Measurements from ENCODE around the gene IFNA21.
"Not testable (repeated sequence)": the region's sequence is repeated elsewhere in the genome, so short reads cannot be mapped to it uniquely, and the experiment has no call there.

The IFNA21 gene

DNA sequence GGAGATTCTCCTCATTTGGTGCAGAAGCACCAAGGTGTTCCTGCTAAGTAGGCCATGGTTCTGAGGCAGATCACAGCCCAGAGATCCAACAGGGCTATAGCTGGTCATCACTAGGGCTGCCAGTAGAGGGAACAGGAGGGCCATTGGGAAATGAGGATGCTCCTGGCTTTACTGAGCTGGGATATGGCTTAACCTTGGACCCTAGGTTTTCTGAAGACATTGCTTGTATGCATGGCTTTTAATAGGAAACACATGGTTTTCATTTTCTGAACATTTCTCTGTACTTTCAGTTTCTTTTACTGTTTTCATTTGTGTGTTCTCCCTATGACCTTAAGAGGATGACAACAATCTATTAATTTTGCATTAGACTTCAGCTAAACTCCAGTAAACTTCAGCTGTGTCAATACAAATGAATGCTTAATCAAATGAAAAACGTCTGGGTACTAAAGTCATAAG is 25.0 kb downstream of the IFNA21 start, which contains the start of gene IFNW1:
TSS of gene IFNW1 (minus strand) at position 406 of the 456 bp plus-strand sequence. CDS start at position 144, 262 bp downstream.
- no peak for DNase-seq (ENCODE audit: low read depth, low spot score)

DNA sequence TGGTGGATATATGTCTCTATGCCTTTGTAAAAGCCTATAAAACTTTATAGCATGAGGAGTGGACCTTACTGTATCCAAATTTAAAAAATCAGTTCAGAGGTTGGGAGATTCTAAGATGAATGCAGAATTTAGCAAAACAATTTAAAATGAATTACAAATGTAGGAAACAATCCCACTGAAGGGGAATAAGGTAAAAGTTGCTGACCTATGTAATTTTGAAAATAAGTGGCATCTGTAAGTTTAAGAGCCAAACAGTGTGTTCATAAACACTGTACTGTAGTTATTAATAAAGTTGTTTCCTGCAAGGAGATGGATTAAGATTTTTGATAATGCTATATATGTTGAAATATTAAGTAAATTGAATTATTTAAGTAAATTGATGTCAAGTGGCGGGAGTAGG is 29.4 kb downstream of the IFNA21 start:
- no peak for DNase-seq (ENCODE audit: low read depth, low spot score)

DNA sequence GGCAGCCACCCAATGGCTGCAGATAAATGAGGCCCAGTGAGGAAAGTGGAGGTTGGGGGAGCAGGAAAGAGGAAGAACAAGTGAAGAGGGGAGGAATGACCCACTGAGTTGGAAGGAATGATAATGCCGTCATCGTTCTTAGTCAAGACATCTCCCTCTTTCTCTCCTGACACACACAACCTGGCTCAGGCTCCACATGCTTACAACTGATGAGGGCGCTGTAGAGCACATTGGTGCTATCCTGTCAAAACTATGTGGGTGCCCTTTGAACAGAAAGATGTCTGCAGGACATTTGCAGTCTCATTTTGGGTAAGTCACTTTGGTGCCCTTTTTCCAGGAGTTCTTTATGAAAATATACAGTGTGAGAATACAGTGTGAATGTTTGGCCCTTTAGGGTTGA is 30.7 kb downstream of the IFNA21 start:
- no peak for DNase-seq (ENCODE audit: low read depth, low spot score)

DNA sequence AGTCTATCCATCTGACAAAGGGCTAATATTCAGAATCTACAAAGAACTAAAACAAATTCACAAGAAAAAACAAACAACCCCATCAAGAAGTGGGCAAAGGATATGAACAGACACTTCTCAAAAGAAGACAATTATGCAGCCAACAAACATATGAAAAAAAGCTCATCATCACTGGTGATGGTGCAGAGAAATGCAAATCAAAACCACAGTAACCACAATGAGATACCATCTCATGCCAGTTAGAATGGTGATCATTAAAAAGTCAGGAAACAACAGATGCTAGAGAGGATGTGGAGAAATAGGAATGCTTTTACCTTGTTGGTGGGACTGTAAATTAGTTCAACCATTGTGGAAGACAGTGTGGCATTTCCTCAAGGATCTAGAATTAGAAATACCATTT is 38.3 kb downstream of the IFNA21 start:
- DNase-seq (ENCODE audit: low read depth, low spot score): not testable (repeated sequence)

DNA sequence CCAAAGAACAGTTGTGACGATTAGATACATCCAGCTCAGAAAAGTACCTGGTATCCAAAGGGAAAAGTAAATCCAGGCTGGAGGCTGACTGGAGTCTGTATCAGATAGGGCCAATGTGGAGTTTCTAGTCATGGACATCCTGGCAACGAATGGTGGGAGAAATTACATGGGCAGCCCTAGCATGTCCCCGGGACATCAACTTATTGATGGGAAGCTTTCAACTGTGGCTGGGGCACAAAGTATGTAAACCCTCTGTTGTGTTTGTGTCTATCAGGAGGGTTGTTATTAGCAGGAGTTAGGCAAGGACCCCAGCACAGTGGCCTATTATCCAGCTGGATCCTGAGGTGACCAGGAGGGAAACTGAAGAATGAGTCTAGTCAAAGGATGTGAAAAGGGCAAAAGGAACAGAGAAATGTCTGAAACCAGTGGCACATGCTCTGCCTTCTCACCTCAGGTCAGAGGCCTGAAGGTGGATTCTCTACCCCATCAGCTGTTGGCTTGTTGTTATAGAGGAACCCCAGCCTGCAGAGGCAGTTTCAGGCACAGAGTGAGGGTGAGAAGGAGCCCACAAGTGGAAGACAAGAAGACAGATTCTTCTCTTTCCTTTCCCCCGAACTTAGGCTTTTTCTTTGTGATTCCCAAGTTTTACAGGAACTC is 44.7 kb downstream of the IFNA21 start:
- no peak for DNase-seq (ENCODE audit: low read depth, low spot score)

DNA sequence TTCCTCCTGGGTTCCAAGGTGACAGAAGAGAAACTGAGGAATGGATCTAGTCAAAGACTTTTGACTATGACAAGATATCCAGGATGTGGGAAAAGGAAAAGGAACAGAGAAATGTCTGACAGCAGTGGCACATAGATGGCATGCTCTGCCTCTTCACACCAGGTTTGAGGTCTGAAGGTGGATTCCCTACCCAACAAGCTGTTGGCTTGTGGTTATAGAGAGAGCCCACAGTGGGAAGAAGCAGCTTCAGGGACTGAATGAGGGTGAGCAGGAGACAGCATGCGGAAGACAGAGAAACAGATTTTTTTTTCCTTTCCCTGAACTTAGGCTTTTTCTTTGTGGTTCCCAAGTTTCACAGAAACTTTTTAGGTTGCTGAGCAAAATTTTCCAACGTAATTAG is 45.4 kb downstream of the IFNA21 start:
- DNase-seq (ENCODE audit: low read depth, low spot score): no peak

DNA sequence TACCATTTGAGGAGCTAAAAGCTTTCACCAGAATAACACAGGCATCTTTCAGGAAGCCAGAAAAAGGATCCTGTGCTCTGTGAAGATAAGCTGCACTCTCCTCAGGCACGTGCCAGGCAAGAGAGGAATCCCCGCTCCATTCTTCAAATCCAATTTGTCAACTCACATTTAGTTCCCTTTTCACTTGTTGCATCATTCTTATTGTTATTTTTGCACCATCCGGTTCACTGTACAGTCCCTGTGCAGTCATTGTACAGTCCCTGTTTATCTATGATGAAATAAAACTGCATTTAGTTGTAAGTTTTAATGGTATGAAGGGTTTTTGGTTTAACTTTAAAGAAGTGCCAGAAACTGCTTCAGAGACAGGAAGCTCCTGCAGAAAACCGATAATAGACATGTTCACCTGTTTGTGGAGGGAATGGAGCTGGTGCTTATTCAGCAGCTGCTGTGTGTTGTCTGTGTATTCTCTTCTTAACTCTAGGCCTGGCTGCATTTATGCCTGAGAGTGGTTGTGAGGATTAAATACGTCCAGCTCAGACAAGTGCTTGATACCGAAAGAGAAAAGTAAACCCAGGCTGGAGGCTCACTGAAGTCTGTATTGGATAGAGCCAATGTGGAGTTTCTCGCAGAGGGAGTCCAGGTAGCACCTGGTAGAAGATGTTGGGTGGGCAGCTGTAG is 47.2 kb downstream of the IFNA21 start:
- no peak for DNase-seq (ENCODE audit: low read depth, low spot score)

All from activated CD4-positive, CD25-positive, alpha-beta regulatory T cell treated with anti-CD3 and anti-CD28 coated beads, Interleukin-2, amount 50 U/mL, for 16 hours (primary cell).